Testis (tissue), 2 donors: Measurements from ENCODE around the gene LPIN1.

ENCODE experiments used
- CTCF ChIP-seq, 3 experiments: fragments of 450-650 bp in 2 of 3; fragments of 200-600 bp in 1 of 3; sonication (generic) in 1 of 3; IDR thresholded peaks; one replicate each; pipeline ENCODE4 v1.5.1; 2016 to 2019; ENCODE audit warnings: antibody characterized with exemption in 3 of 3, mild to moderate bottlenecking in 2 of 3, moderate library complexity in 1 of 3
- POLR2A ChIP-seq: fragments of 450-650 bp; IDR thresholded peaks from one replicate; pipeline ENCODE4 v1.6.1; 2017; ENCODE audit warnings: antibody characterized with exemption, mild to moderate bottlenecking, moderate library complexity

- no peak for TF ChIP-seq CTCF (IDR thresholded peaks at IDR 0.05)
- no peak for TF ChIP-seq POLR2A
These were observed 30.3 kb upstream of the LPIN1 start for GRCh38 chr2:11715987-11716652.
